Measurements from ENCODE around the gene ZNF827.

Gene ZNF827

GRCh38 chr4:145938618-145939440, at the start of gene ZNF827:
ZNF827 (minus strand) TSS chr4:145938823; CDS start chr4:145938407, 416 bp downstream.
- no peak for TF ChIP-seq CTCF (IDR thresholded peaks at IDR 0.05)

- no peak for TF ChIP-seq CTCF (IDR thresholded peaks at IDR 0.05)
Measured at GRCh38 chr4:145984563-145984962, 45.9 kb upstream of the ZNF827 start.

- TF ChIP-seq CTCF (IDR thresholded peaks at IDR 0.05): no peak
Measured at GRCh38 chr4:145982791-145983190, 44.2 kb upstream of the ZNF827 start.

- no peak for TF ChIP-seq CTCF (IDR thresholded peaks at IDR 0.05)
Measured at GRCh38 chr4:145979160-145979559, 40.5 kb upstream of the ZNF827 start.

GRCh38 chr4:145976680-145977079, 38.1 kb upstream of the ZNF827 start:
- no peak for TF ChIP-seq CTCF (IDR thresholded peaks at IDR 0.05)

- TF ChIP-seq CTCF (IDR thresholded peaks at IDR 0.05): no peak
Measured at GRCh38 chr4:145960012-145960411, 21.4 kb upstream of the ZNF827 start.

GRCh38 chr4:145957302-145957701, 18.7 kb upstream of the ZNF827 start:
- no peak for TF ChIP-seq CTCF (IDR thresholded peaks at IDR 0.05)
